Measurements from ENCODE around the gene KBTBD4.

Gene KBTBD4

DNA sequence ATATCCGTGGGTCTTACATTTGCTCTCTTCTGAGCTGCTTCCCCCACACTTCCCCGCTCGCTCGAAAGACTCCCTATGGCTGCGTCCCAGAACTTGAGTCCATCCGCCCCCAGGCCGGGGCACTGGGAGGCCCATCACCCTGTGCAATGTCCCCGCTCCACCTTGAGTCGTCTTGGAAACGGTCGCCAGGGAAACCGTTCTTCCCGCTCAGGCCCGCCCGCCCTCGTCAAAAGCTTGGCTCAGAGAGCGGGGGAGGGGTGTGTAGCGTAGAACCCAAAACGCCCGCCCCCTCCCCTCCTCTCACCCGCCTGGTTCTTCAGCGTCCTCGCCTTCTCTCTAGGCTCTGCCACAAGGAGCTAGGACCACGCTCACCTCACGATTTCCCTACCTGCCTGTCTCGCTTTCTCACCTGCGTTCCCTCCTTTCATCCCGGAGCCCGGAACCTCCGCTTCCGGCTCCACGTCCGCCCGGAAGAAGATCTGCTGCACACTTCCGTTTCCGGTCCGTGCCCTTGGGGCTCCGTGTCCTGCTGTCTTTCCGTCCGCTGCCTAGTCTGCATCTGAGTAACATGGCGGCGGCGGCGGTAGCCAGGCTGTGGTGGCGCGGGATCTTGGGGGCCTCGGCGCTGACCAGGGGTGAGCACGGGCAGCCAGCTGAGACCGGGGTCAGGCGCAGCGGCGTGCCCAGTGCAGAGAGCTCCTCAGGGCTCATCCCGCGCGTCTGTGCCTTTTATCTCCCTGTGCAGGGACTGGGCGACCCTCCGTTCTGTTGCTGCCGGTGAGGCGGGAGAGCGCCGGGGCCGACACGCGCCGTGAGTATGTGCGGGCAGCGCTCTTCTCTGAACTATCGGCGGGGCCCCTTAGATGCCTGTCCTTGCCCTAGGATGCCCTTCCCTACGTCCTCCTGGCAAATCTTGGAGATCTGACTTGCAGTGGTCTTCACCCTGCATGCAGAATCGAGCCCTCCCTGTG lies at the start of gene KBTBD4, which contains the start of gene NDUFS3:
Gene KBTBD4, minus strand, starts transcription at position 447 of the 971 bp plus-strand sequence. Its CDS starts 19 bp downstream, at position 428.
Gene NDUFS3, plus strand, starts transcription at position 551 of the 971 bp plus-strand sequence. Its CDS starts 18 bp downstream, at position 569.
- H3F3A ChIP-seq (ENCODE audit: insufficient read depth): peaks cover 5% of the 10 kb centered on the region; the same call in 1 of the 2 replicates
- H4K20me1 ChIP-seq (ENCODE audit: low read depth, low read length): no peaks in the 10 kb centered on the region
- no peaks in the 10 kb centered on the region for H3K27me3 ChIP-seq (ENCODE audit: low read length)
- H3K9ac ChIP-seq (ENCODE audit: low read length): peak within 1 kb of the TSS; percentile 84
- no peak for TF ChIP-seq EZH2phosphoT487 (conservative IDR thresholded peaks at IDR 0.05; ENCODE audit: low read length)
- H3K27ac ChIP-seq (ENCODE audit: low read depth, low read length): peak within 1 kb of the TSS; percentile 49
- H3K4me3 ChIP-seq (ENCODE audit: insufficient read depth, low read length, poor library complexity, severe bottlenecking): peak within 1 kb of the TSS; percentile 63
- peaks cover 41% of the 10 kb centered on the region for H3K79me2 ChIP-seq (ENCODE audit: insufficient read depth, low read length)
- 0 out of 2 replicates have a peak, but pooled peaks cover 5% of the 10 kb centered on the region for H3K36me3 ChIP-seq (ENCODE audit: low read length)
- H2AFZ ChIP-seq (ENCODE audit: low read depth, low read length, severe bottlenecking): peak within 1 kb of the TSS; percentile 62
- H3K9me3 ChIP-seq (ENCODE audit: insufficient read depth, low read length): no peaks in the 10 kb centered on the region
- H3K9me2 ChIP-seq (replicated peaks; ENCODE audit: insufficient read depth, low read length): no peaks in the 10 kb centered on the region
- H3K4me2 ChIP-seq (ENCODE audit: low read depth, low read length, poor library complexity, severe bottlenecking): peak within 1 kb of the TSS; percentile 69

GRCh38 chr11:47628026-47628425 lies 49.3 kb upstream of the KBTBD4 start:
- H3K36me3 ChIP-seq (ENCODE audit: low read length): peaks cover 21% of the 10 kb centered on the region; the same call in 1 of the 2 replicates
- H3K9ac ChIP-seq (ENCODE audit: low read length): no peak overlapping the region
- H3K9me3 ChIP-seq (ENCODE audit: insufficient read depth, low read length): no peaks in the 10 kb centered on the region
- no peak overlapping the region for H2AFZ ChIP-seq (ENCODE audit: low read depth, low read length, severe bottlenecking)
- H3K4me2 ChIP-seq (ENCODE audit: low read depth, low read length, poor library complexity, severe bottlenecking): no peak overlapping the region
- no peaks in the 10 kb centered on the region for H3K27me3 ChIP-seq (ENCODE audit: low read length)
- no peaks in the 10 kb centered on the region for H3K9me2 ChIP-seq (replicated peaks; ENCODE audit: insufficient read depth, low read length)
- no peak overlapping the region for H3K4me3 ChIP-seq (ENCODE audit: insufficient read depth, low read length, poor library complexity, severe bottlenecking)
- no peaks in the 10 kb centered on the region for H3K79me2 ChIP-seq (ENCODE audit: insufficient read depth, low read length)
- no peaks in the 10 kb centered on the region for H4K20me1 ChIP-seq (ENCODE audit: low read depth, low read length)
- no peak overlapping the region for H3K27ac ChIP-seq (ENCODE audit: low read depth, low read length)
- no peaks in the 10 kb centered on the region for H3F3A ChIP-seq (ENCODE audit: insufficient read depth)
- no peak for TF ChIP-seq EZH2phosphoT487 (conservative IDR thresholded peaks at IDR 0.05; ENCODE audit: low read length)
- TF ChIP-seq, protein P1, sequence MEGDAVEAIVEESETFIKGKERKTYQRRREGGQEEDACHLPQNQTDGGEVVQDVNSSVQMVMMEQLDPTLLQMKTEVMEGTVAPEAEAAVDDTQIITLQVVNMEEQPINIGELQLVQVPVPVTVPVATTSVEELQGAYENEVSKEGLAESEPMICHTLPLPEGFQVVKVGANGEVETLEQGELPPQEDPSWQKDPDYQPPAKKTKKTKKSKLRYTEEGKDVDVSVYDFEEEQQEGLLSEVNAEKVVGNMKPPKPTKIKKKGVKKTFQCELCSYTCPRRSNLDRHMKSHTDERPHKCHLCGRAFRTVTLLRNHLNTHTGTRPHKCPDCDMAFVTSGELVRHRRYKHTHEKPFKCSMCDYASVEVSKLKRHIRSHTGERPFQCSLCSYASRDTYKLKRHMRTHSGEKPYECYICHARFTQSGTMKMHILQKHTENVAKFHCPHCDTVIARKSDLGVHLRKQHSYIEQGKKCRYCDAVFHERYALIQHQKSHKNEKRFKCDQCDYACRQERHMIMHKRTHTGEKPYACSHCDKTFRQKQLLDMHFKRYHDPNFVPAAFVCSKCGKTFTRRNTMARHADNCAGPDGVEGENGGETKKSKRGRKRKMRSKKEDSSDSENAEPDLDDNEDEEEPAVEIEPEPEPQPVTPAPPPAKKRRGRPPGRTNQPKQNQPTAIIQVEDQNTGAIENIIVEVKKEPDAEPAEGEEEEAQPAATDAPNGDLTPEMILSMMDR (IDR thresholded peaks at IDR 0.05; ENCODE audit: insufficient read depth, low read length, poor library complexity, severe bottlenecking): no peak

DNA sequence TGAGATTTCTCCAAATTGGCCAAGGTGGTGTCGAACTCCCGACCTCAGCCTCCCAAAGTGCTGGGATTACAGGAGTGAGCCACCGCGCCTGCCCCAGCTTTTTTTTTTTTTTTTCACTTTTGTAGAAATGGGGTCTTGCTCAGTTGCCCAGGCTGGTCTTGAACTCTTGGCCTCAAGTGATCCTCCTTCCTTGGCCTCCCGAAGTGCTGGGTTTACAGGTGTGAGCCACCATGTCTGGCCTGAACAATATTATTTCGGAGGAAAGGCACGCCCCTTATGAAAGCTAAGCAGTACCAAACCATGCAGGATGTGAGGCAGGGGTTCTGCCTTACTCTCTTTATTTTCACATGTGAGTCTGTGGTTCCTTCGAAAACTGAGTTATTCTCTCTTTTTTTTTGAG lies 47.5 kb upstream of the KBTBD4 start:
- Histone ChIP-seq H3K9me3 (ENCODE audit: insufficient read depth, low read length) (no peaks in the 10 kb centered on the region), H3K27me3 (ENCODE audit: low read length) (no peaks in the 10 kb centered on the region), H3K36me3 (ENCODE audit: low read length) (peaks cover 32% of the 10 kb centered on the region; the same call in 1 of the 2 replicates), H3K79me2 (ENCODE audit: insufficient read depth, low read length) (no peaks in the 10 kb centered on the region), H3K4me2 (ENCODE audit: low read depth, low read length, poor library complexity, severe bottlenecking) (no peak overlapping the region), H3K4me3 (ENCODE audit: insufficient read depth, low read length, poor library complexity, severe bottlenecking) (no peak overlapping the region), H3K9ac (ENCODE audit: low read length) (no peak overlapping the region), H3K9me2 (replicated peaks; ENCODE audit: insufficient read depth, low read length) (no peaks in the 10 kb centered on the region), H2AFZ (ENCODE audit: low read depth, low read length, severe bottlenecking) (no peak overlapping the region), H4K20me1 (ENCODE audit: low read depth, low read length) (no peaks in the 10 kb centered on the region), H3F3A (ENCODE audit: insufficient read depth) (no peaks in the 10 kb centered on the region), H3K27ac (ENCODE audit: low read depth, low read length) (no peak overlapping the region)
- TF ChIP-seq EZH2phosphoT487 (conservative IDR thresholded peaks at IDR 0.05; ENCODE audit: low read length): no peak
- TF ChIP-seq, protein P1 (IDR thresholded peaks at IDR 0.05; ENCODE audit: insufficient read depth, low read length, poor library complexity, severe bottlenecking): no peak
